ENCODE results near the gene TCF4.

- peak; percentile 33; the same call in 1 of the 2 replicates for TF ChIP-seq GATA2 (CRISPR knock-in tag; IDR thresholded peaks at IDR 0.05)
- TF ChIP-seq RXRA (IDR thresholded peaks at IDR 0.05; ENCODE audit: borderline replicate concordance, low read depth), result no peak
- TF ChIP-seq POLR2AphosphoS5 (IDR thresholded peaks at IDR 0.05; ENCODE audit: low read depth, low read length), result no peak
- TF ChIP-seq SIN3A (IDR thresholded peaks at IDR 0.05; ENCODE audit: borderline replicate concordance, low read depth, low read length), result no peak
- no peak for TF ChIP-seq RAD21 (IDR thresholded peaks at IDR 0.05; ENCODE audit: low read length)
- no peak for TF ChIP-seq TCF12 (IDR thresholded peaks at IDR 0.05)
- TF ChIP-seq SMC3 (IDR thresholded peaks at IDR 0.05; ENCODE audit: low read depth, low read length), result no peak
- TF ChIP-seq CTCF (IDR thresholded peaks at IDR 0.05), result no peak
- TF ChIP-seq EZH2phosphoT487 (IDR thresholded peaks at IDR 0.05; ENCODE audit: borderline replicate concordance, low read depth), result no peak
- no peak for TF ChIP-seq TAF1 (IDR thresholded peaks at IDR 0.05; ENCODE audit: borderline replicate concordance, low read depth, low read length)
- TF ChIP-seq RFX5 (IDR thresholded peaks at IDR 0.05; ENCODE audit: low read length), result no peak
- TF ChIP-seq FOXJ3 (CRISPR knock-in tag; IDR thresholded peaks at IDR 0.05), result no peak
Measured at GRCh38 chr18:55557211-55557610, 30.8 kb downstream of the TCF4 start.
